ENCODE measurements around the gene LSM5.

LSM5 gene

DNA sequence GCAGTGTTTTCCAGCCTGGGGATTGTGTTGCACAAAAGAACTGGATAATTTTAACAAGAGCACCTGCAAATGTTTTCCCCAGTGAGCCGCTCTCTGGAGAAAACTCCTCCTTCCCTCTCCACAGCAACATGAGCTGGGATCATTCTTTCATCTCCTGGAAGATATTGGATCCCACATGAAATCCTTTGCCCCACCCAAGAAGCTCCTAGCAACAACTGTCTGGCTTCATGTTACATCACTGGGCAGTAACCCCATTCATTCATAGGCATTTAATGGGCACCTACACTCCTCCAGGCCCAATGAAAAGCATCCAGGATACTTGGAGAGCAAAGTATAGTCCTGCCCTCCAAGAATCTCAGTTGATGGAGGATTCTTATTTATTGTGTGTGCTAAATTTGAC is 27.2 kb downstream of the LSM5 start:
- DNase-seq (ENCODE audit: low read depth in 1 of 2, low spot score in 1 of 2): peak in 1 of 2 experiments; percentile 48
- no peak for TF ChIP-seq JUND (IDR thresholded peaks at IDR 0.05; ENCODE audit: low read depth)
- in situ Hi-C loops (cut with HindIII; ENCODE audit: low pct_unique_long_range_greater_than_20kb, low sequenced_read_pairs): no loop called here

DNA sequence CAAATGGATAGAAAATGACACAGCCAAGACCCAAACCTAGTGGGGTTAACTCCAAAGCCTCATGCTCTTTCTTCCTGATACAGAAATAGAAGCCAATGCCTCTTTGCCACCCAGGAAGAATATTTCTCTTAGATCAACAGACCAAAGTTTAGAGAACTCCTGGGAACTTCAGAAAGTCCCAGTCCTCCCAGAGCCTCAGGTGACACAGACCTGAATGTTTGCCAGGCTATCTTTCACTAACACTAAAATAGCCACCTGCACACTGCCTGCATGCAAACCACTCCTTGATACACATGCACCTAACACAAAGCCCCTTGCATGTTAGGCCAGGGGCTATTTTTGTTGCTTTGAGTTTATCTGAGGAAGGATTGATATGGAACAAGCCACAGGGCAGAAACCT is 27.7 kb downstream of the LSM5 start:
- in situ Hi-C loops (cut with HindIII; ENCODE audit: low pct_unique_long_range_greater_than_20kb, low sequenced_read_pairs): no loop called here
- TF ChIP-seq JUND (IDR thresholded peaks at IDR 0.05; ENCODE audit: low read depth): no peak
- DNase-seq (ENCODE audit: low read depth in 1 of 2, low spot score in 1 of 2): no peak

DNA sequence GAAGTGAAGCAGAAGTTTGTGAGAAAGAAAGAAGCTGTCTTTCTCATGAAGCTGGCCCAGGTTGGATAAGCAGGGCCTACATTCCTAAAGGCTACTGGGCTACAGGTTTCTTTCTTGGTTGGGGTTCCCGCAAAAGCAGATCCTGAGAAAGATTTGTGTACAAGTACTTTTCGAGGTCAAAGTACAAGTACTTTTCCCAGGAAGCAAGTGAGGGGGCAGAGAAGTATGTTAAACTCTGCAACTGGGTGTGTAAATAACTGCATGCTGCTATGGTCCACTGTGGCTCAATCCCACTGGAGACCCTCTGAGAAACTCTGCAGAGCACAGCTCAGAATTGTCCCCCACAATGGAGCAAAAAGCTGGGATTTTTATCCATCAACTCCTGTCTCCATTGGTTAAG is 28.7 kb downstream of the LSM5 start:
- TF ChIP-seq JUND (IDR thresholded peaks at IDR 0.05; ENCODE audit: low read depth): no peak
- DNase-seq (ENCODE audit: low read depth in 1 of 2, low spot score in 1 of 2): no peak
- in situ Hi-C loops (cut with HindIII; ENCODE audit: low pct_unique_long_range_greater_than_20kb, low sequenced_read_pairs): no loop called here

DNA sequence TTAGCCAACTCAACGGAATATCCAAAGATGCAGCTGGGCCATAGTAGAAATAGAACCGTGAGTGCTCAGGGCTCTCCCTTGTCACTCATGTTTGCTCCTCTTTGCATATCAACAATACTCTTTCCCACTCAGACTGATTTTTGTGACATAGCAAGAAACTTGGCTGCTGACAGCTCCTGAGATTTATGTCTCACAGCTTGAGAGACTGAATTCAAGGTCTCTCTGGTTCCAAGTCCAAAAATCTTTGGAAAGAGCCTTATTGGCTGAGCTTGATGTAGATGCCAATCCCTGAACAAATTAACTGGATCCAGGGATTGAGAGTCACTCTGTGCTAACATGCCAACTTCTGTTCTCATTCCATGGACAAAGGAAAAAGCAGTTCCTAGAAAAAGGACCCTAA is 30.4 kb downstream of the LSM5 start:
- in situ Hi-C loops (cut with HindIII; ENCODE audit: low pct_unique_long_range_greater_than_20kb, low sequenced_read_pairs): no loop called here

DNA sequence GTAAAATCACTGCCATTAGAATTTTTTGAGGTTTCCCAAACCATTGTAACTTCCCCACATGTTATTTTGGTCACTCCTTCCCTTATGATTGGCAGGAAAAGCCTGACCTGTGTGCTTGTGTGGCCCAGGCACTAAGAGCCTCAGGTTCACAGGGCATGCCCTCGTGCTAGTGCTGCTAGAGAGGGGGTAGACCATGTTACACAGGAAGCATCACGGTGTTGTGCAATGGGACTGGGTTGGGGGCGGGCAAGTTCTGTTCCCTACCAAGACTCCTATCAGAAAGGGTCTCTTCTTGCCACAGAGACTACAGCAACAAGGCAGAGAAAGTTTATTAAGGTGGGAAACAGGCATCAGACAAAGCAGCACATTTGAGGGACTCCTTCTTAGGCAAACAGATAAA is 32.2 kb downstream of the LSM5 start:
- no peak for DNase-seq (ENCODE audit: low read depth in 1 of 2, low spot score in 1 of 2)
- TF ChIP-seq JUND (IDR thresholded peaks at IDR 0.05; ENCODE audit: low read depth): no peak
- in situ Hi-C loops (cut with HindIII; ENCODE audit: low pct_unique_long_range_greater_than_20kb, low sequenced_read_pairs): no loop called here

More for the DNA sequence above, 30.4 kb downstream of the LSM5 start:
- no peak for DNase-seq (ENCODE audit: low read depth in 1 of 2, low spot score in 1 of 2)
- no peak for TF ChIP-seq JUND (IDR thresholded peaks at IDR 0.05; ENCODE audit: low read depth)

DNA sequence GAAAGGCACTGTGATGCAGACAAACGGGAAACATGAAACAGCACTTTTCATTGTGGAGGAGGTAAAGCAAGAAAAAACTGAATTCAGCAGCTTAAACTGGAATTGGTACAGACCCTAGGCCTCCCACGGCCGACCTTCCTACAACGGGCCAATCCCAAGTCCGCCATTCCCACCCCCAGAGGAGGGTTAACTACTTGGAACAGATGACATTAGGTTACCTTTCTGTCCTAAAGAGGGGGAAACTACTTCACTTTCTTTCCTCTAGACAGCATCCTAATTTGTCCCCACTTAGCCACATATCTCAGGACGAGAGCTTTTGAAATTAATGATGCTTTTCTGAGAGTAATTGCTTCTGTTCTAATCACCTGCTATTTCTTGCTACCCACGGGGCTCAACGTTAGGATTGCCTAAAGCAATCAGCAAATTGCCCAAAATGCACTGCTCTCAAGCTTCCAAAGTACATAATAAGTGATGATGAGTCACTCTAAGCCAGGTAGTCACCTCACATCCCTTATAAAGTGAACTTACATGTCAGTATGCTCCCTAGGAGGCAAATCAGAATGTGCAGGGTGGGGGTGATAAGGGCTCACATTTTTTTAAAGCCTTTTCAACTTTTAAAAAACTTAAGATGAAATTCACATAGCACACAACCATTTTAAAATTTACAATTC is 36.7 kb downstream of the LSM5 start:
- no peak for DNase-seq (ENCODE audit: low read depth in 1 of 2, low spot score in 1 of 2)
- in situ Hi-C loops (cut with HindIII; ENCODE audit: low pct_unique_long_range_greater_than_20kb, low sequenced_read_pairs): no loop called here
- TF ChIP-seq JUND (IDR thresholded peaks at IDR 0.05; ENCODE audit: low read depth): no peak

DNA sequence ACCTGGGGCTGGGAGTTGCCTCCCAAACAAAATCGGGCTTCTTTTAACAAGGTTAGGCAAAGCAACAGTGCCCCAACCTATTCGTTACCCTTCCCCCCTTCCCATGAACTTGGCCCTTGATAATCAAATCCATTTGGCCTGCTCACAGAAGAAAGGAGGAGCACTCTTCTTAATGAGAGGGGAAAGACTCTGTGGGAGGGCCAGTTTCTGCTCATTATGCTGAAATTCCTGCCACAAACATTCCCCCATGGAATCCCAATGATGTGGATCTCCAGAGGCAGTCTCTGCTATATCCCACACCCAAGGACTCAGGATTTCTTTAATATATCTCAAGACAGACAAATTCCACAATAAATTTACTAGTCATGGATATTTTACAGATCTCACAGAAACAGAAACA is 43.0 kb downstream of the LSM5 start:
- DNase-seq (ENCODE audit: low read depth in 1 of 2, low spot score in 1 of 2): no peak
- no peak for TF ChIP-seq JUND (IDR thresholded peaks at IDR 0.05; ENCODE audit: low read depth)
- in situ Hi-C loops (cut with HindIII; ENCODE audit: low pct_unique_long_range_greater_than_20kb, low sequenced_read_pairs): no loop called here

DNA sequence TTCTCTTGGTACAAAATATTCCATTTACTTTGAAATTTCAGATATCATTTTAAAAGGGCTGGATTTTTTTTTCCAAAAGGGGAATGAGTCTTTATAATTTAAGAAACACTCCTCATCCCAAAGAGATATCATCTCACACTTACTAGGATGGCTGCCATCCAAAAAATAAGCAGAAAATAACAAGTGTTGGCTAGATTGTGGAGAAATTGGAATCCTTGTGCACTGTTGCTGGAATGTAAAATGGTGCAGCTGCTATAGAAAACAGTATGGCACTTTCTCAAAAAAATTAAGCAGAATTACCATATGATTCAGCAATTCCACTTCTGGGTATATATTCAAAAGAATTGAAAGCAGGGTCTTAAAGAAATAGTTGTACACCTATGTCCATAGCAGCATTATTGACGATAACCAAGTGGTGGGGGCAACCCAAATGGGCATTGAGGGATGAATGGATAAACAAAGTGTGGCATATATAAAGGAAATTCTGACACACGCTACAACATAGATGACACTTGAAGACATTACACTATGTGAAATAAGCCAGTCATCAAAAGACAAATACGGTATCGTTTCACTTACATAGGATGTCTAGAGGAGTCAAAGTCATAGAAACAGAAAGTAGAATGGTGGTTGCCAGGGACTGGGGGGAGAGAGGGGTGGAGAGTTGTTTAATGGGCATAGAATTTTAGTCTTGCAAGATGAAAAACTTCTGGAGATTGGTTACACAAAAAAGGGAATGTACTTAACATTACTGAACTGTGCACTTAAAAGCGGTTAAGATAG is 53.8 kb downstream of the LSM5 start:
- no peak for TF ChIP-seq JUND (IDR thresholded peaks at IDR 0.05; ENCODE audit: low read depth)
- no peak for DNase-seq (ENCODE audit: low read depth in 1 of 2, low spot score in 1 of 2)
- in situ Hi-C loops (cut with HindIII; ENCODE audit: low pct_unique_long_range_greater_than_20kb, low sequenced_read_pairs): no loop called here

Data from T47D (cell line).